HG02981 (cell line): ENCODE measurements around the gene SPCS2.
A peak's percentile ranks its signal among the peaks of the same experiment; 100 is the strongest.
"Not testable (repeated sequence)": the region's sequence is repeated elsewhere in the genome, so short reads cannot be mapped to it uniquely, and the experiment has no call there.

Experiments
- ATAC-seq: cut with Tn5 transposase; IDR thresholded peaks from one replicate; pipeline ENCODE4 v1.9.1; 2021; ENCODE audit warnings: mild to moderate bottlenecking, moderate library complexity; ENCODE audit not compliant: unreplicated experiment

SPCS2 gene

DNA sequence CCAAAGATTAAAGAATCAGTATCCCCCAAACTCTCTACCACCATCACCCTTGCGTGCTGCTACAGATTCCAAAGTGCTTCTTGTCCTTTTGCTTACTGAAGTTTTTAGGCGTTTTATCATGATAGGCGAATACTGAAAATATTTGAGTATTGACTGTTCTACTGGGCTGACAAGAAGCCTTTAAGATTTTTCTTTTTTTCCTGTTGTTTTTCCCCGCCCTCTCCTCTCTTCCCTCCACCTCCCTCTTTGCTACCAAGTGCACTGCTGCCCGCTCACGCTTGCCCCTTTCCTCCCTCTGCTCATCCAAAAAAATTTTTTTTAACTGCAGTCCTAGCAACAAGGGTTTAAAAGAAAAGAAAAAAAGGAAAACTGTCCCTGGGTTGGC lies 679 bp downstream of the SPCS2 start:
- no peak for ATAC-seq

DNA sequence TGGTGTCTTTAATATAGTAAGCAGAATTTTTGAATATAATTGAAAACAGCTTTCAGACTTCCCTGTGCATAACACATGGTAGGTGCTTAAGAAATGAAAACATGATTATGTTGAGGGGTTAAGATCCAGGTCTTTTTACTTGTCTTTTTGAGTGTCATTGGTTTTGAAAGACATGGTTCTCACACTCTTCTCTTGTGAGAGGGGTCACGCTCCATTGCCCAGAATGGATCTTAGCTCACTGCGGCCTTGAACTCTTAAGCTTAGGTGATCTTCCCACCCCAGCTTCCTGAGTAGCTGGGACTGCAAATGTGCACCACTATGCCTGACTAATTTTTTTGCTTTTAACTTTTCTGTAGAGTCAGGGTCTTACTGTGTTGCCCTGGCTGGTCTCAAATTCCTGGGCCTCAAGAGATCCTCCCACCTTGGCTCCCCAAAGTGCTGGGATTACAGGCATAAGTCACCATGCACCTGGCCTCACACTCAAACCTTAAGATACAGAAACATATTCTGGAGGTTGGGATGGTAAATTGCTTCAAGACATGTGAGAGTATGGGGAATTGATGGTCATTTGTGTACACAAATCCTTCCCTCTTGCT lies 1.4 kb downstream of the SPCS2 start:
- no peak for ATAC-seq

DNA sequence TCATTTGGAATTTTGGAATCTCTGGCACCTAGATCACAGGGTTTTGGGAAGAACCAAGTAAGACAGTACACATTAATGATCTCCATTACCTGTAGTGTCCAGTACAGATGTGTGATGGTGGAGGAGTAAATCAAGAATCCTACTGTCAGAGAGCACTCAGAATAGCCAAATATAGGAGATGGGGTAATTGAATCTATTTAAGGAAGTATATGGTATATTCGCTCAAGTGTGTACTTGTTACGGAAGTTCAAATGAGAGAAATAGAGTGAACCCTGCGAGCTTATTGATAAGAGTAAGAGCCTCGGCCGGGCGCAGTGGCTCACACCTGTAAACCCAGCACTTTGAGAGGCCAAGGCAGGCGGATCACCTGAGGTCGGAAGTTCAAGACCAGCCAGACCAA lies 2.2 kb downstream of the SPCS2 start:
- no peak for ATAC-seq

DNA sequence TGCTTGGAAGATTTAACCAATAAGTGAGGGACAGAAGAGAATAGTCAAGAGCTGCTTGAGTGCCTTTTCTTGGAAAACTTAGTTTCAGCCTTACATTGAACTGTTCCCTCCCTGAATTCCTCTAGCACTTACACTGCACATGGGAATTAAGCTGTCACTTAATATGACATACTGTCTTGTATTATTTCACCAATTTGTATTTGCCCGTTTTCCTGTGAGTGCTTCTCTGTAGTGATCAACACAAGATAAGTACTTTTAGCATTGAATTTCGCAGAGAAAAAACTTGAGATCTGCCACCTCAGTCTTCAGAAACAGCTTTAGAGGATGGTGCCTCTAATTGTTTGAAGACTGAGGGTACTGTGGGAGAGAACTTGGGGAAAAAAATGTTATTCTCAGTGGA lies 3.7 kb downstream of the SPCS2 start:
- no peak for ATAC-seq

DNA sequence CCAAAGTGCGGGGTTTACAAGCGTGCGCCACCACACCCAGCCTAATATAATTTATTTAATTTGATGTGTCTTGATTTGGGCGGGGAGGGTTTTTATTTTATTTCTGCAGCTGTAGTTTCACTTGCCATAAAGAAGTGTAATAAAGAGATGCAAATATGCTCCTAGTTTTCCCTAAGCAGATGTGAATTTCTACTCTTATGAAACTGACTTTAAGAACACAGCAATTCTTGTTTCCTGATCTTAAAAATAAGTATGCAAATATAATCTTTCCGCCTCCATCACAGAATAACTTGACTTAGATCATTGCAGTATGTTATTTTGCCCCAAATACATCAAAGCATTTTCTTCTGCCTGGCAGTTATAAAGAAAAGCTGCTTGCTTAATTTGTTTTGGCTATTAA lies 4.4 kb downstream of the SPCS2 start:
- ATAC-seq, result no peak

DNA sequence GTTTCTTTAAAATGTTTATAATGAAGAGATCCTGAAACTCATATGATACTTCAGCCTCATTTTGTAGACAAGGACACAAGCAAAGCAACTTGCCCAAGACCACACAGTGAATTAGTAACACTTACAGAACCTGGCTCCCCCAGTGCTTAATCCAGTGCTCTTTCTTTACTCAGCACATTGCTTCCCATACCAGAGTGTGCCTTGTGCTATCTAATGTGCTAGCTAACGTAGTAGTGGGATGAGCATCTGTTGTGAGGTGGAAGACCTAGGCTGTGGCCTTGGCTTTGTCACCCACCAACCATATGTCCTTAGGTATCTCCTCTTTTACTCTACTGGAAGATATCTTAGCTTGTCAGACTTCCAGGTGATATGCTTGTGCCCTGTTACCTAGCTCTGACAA lies 5.1 kb downstream of the SPCS2 start:
- ATAC-seq, result no peak

DNA sequence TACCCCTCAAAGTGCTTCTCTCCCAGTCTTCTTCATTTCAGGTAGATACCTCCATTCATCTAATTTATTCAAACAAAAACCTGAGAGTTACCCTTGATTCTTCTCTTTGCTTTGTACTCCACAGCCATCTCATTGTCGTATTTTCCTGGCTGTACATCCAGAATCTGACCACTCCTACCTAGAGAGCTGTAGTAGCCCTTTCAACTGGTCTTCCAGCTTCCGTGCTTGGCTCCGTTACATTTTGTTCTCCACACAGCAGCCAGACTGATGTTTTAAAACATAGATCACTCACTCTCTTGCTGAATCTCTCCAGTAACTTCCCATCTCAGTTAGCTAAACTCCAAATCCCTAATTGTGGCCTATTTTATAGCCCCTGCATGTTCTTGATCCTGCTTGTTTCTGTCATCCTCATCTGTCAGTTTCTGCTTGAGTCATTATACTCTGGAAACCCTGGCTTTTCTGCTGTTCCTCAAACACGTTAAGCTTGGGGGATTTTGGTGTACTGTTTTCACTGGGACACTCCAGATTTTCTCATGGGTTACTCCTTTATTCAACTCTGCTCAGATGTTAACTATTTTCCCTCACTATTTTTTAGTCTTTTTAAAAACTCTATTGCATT lies 7.4 kb downstream of the SPCS2 start:
- no peak for ATAC-seq

DNA sequence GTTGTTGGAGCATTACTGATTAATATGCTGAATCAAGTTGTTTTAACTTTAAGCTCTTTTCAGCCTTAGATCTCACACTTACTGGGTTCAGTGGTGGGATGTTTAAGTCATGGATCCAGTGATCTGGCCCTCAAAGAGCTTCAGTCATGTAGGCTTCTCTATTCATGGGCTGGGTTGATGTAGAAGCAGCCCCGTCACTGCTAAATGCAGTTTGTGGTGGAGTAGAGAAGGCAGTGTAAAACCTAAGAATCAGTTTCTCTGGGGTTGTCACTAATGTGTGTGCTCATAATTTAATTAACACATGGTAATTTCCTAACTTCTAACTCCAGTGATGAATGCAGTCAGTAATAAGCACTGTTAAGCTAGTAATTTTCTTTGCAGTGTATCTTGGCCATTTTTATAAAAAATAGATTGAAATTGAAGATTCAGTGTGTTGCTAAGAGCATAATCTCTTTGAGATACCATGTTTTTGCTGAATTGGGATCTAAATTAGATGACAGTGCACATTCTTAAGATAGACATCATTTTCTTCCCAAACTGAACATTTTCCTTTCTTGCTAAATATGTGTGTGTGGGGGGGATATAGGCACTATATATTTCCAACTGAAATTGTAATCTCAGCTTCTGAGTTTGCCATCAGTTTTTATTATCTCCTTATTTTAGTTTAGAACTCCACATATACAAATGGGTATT lies 9.0 kb downstream of the SPCS2 start:
- no peak for ATAC-seq

DNA sequence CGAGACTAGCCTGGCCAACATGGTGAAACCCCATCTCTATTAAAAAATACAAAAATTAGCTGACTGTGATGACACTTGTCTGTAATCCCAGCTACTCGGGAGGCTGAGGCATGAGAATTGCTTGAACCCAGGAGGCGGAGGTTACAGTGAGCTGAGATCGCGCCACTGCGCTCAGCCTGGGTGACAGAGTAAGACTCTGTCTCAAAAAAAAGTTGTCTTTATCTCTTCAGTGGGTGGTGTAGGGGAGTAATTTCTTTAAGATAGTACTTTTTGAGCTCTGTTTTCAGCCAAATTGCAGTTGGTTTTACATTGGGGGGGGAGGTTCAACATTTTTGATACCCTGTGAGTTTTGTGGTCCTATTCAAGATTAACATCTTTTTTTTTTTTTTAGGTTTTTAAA lies 11.1 kb downstream of the SPCS2 start:
- not testable (repeated sequence) for ATAC-seq

DNA sequence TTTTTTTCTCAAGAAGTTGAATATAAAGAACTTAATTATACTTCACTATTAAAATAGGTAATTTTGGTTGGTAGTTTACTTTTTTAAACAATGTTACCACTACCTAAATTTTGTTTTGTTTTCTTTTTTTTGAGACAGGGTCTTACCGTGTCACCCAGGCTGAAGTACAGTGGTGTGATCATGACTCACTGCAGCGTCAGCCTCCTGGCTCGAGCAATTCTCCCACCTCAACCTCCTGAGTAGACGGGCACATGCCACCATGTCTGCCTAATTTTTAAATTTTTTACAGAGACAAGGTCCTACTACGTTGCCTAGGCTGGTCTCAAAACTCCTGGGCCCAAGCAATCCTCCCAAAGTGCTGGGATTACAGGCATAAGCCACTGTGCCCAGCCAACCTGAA lies 17.6 kb downstream of the SPCS2 start:
- ATAC-seq, result no peak

DNA sequence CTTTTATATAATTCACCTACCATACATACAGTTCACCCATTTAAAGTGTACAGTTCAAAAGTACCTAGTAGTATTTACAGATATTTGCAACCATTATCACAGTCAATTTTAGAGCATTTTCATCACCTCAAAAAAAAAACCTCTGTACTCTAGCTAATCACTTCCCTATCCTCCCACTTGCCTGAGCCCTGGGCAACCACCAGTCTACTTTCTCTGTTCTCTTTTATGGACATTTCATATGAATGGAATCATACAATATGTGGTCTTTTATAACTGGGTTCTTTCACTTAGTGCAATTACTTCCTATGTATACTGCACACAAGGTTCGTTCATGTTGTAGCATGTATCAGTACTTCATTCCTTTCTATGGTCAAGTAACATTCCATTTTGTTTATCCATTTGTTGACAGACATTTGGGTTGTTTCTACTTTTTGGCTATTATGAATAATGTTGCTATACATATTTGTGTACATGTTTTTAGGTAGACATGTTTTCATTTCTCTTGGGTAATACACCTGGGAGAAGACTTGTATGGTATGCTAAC lies 21.9 kb downstream of the SPCS2 start:
- no peak for ATAC-seq

DNA sequence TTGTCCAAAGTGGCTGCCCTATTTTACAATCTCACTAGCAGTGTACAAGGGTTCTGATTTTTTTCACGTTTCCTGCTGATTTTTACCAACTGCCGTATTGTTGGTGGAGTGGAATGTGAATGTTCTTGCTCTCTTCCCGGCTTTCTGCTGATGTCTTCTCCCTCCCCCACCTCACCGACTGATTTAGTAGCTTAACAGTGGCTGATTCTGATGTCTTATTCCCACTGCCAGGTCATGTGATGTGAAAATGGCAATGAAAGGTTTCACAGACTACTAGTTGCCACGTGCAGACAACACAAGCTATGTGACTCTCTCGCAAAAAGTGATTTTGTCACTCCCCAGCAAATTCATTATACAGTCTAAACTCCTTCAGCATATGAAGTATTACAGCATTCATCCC lies 22.4 kb downstream of the SPCS2 start:
- ATAC-seq, result no peak

DNA sequence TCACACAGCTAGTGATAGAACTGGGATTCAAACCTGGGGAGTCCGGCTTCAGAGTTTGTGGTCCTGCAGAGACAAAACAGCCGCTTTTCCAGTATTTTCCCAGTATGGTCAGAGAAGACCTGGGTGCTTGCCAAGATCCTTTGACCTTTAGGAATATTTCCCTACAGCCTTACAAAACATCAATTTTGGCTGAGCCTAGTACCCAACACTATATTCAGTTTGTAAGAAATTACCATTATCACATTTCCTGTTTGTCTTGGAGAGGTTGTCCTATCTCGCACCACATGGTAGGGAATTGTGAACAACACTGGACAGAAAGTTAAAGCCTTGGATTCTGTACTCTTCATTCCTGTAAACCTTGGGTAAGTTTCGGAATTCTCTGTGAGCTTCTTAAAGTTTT lies 29.0 kb downstream of the SPCS2 start:
- ATAC-seq, result no peak

DNA sequence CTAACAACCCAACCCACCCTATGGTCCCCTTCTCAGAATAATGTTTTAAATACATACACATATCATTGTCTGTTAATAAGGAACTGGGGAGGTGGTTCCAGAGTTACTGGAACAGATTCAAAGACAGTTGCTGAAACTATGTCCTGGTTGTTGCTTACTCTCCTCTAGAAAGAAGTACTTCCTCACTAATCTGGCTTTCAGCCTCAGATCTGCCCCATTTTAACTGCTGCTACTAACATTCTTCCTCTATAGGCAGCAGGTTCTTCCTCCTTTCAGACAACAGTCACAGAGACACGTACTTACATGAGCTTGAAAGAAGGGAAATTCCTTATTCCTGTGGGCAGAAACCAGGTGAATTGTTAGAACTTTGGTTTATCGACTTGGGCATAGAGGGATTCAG lies 31.6 kb downstream of the SPCS2 start:
- ATAC-seq, result no peak

DNA sequence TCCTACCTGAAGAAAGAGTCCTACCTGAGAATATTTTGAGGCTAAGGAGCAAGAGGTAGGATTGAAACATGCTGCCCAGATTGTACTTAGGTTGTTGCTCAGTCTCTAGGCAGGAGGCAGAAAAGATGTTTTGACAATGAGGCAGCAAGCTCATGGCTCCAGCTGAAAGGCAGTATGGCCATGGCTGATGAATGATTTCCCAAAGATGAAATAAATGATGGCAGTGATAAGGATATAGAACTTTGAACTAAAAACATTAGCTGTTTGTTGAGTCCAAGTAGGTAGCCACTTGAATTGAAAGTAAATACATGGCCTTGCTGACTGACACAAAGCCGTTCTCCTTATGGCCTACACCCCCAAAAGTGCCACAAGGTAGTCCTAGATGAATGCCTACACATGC lies 32.8 kb downstream of the SPCS2 start:
- no peak for ATAC-seq

DNA sequence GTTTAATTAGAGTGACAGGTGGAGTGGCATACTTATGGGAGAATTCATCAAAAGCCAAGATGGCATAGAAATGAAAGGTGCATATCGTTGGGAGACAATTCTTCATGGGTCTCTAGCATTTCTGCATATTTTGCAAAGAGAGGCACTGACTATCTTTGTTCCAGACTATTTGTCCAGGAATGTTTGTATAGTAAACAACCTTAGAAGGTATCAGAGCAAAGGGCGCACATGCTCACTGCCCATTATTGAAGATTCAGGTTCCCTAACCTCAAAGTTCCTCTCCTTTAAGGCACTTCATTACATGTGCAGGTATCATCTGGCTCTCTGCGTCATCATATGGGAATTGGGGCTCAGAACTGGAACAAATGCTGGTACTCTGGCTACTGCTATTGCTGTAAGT lies 35.0 kb downstream of the SPCS2 start:
- ATAC-seq, result no peak

DNA sequence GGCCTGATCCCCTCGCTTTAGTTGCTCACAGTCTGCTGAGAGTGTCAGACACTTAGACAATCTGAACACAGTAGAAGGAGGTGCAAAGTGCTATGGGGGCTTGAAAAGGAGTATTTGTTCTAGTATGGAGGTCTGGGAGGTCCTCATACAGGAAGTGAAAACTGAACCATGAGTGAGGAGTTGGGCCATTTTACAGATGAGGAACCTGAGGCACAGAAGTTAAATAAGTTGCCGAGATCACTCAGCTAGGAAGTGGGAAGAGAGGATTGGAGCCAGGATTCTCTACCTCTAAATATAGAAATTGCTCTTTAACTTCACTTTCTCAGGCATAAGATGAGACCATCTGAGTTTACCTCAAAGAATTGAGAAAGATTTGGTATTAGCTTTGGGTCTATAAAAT lies 35.7 kb downstream of the SPCS2 start:
- ATAC-seq, result no peak

DNA sequence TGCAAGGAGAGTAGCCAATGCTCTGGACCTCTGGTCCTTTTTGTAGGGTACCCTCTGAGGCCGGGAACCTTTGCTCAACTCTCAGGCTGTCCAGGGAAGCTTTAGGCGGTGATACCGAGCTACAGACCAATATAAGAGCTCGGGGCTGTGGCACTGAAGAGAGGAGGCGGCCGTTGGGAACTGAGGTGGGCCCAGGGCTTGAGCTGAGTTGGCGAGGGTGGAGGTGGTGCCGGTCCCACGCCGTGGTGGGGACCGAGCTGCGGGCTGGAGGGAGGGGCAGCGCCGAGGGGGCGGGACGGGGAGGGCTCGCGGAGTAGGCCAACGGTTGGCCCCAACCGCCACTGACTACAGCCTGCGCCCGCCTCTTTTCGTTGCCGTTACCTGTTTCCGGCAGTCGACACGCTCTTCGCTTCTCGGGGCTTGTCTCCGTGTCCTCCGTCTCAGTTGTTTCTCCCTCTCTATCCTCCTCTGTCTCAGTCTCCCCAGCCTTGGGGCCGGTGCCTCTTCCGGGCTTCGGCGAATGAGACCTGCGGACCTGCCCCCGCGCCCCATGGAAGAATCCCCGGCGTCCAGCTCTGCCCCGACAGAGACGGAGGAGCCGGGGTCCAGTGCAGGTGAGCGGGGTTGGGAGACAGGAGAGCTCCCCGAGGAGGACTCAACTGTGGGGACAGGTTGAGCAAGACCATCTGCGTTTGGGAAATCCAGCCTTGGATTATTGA lies 39.6 kb downstream of the SPCS2 start, which contains the start of gene NEU3:
Gene NEU3, plus strand, starts transcription at position 393 of the 719 bp plus-strand sequence. Its CDS starts 128 bp downstream, at position 521.
- ATAC-seq, result peak; percentile 80

DNA sequence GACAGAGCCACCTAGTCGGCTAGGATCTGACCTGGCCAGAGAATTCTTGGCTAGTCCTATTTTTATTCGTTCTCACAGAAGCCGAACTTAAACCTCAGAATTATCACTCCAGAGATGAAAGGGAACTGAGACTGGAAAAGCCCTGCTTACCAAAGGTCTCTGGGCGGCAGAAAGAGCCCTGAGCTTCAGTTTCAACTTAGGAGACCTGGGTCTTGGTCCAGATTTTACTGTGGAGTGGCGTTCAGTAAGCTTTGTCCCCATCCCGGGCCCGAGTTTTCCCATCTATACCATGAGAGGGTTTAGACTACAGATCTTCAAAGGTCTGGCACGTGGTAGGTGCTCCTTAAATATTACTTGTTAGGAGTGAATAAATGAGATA lies 40.2 kb downstream of the SPCS2 start:
- no peak for ATAC-seq

DNA sequence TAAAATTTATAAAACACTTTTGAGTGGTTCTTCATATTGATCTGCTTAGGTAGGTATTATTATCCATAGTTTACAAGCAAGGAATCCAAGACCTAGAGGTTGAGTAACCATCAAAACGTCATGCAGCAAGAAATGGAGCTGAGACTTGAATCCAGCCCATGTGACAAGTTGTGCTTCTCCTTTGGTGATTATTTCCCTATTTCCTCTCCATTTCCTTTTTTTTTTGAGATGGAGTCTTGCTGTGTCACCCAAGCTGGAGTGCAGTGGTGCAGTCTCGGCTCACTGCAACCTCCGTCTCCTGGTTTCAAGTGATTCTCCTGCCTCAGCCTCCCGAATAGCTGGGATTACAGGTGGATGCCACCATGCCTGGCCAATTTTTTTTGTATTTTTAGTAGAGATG lies 41.1 kb downstream of the SPCS2 start:
- not testable (repeated sequence) for ATAC-seq

DNA sequence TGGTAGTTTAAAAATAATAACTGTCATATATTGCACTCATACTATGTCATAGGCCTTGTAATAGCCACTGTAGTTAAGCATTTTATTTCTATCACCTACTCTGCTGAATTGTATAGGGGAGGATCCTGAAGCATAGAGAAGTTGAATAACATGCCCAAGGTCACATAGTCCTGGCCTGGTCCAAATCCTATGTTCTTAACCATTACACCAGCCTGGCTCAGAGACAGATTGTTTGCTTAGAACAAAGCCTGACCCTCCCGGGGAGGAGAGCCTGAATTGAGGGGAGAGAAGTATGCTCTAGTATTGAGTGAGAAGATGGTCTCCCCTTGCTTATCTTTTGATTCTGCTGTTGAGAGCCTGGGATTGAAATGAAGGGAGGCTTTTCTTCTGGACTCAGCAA lies 41.9 kb downstream of the SPCS2 start:
- ATAC-seq, result no peak

DNA sequence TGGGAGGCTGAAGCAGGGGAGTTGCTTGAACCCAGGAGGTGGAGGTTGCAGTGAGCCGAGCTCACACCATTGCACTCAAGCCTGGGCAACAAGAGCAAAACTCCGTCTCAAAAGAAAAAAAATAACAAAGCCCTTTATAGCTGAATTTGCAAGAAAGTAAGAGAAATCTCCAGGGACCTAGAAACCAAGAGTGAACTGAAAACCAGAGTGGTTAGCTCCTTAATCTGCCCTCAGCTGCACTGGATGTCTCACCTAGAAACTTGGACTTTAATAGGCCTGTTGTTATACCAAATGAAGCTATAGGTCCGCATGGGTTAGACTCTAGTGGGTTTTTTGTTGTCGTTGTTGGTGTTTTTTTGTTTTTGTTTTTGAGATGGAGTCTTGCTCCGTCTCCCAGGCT lies 43.8 kb downstream of the SPCS2 start:
- ATAC-seq, result no peak
